ENCODE data around the gene RAPGEF3. TPM values are rescaled to one million over a fixed set of nuclear protein-coding genes. Genes with fewer than 3 reads are reported as not detected.

RAPGEF3 gene
- total and polyA plus RNA-seq, 3 donors from 2014 or later = 13.9 to 30.2 (median 24.6) TPM

- Histone ChIP-seq H3K36me3 (ENCODE audit: low read depth, missing control alignments) (no peaks in the 10 kb centered on the region), H3K9me3 (no peaks in the 10 kb centered on the region), H3K4me1 (peaks cover 15% of the 10 kb centered on the region), H3K4me3 (no peak overlapping the region), H3K27ac (no peak overlapping the region), H3K27me3 (no peaks in the 10 kb centered on the region)
- no peak for DNase-seq
- intact Hi-C loops (cut with DNase I; ENCODE audit: low total_unique reads) = no loop called here
- no peak for TF ChIP-seq CTCF (IDR thresholded peaks at IDR 0.05)
- TF ChIP-seq POLR2A (IDR thresholded peaks at IDR 0.05) = no peak
- WGBS, 2 donors = 54 to 76% methylated on average over 15 to 16 of the region's 16 CpGs
These were observed 13.1 kb downstream of the RAPGEF3 start for GRCh38 chr12:47745485-47746041.

- H3K4me1 ChIP-seq = peaks cover 20% of the 10 kb centered on the region
- TF ChIP-seq POLR2A (IDR thresholded peaks at IDR 0.05) (no peak), CTCF (IDR thresholded peaks at IDR 0.05) (no peak)
- DNase-seq = no peak
- H3K4me3 ChIP-seq = no peak overlapping the region
- no peaks in the 10 kb centered on the region for H3K27me3 ChIP-seq
- H3K9me3 ChIP-seq = no peaks in the 10 kb centered on the region
- intact Hi-C loops (cut with DNase I; ENCODE audit: low total_unique reads) = no loop called here
- 74 to 85% methylated on average over 8 of the region's 8 CpGs for WGBS, 2 donors
- no peaks in the 10 kb centered on the region for H3K36me3 ChIP-seq (ENCODE audit: low read depth, missing control alignments)
- no peak overlapping the region for H3K27ac ChIP-seq
These were observed 13.8 kb downstream of the RAPGEF3 start for GRCh38 chr12:47744778-47745436.

GRCh38 chr12:47744005-47744651 is 14.6 kb downstream of the RAPGEF3 start:
- peaks cover 20% of the 10 kb centered on the region for H3K4me1 ChIP-seq
- H3K9me3 ChIP-seq = no peaks in the 10 kb centered on the region
- intact Hi-C loops (cut with DNase I; ENCODE audit: low total_unique reads) = no loop called here
- 79 to 84% methylated on average over 10 of the region's 10 CpGs for WGBS, 2 donors
- no peak overlapping the region for H3K27ac ChIP-seq
- no peak for TF ChIP-seq CTCF (IDR thresholded peaks at IDR 0.05)
- no peak for TF ChIP-seq POLR2A (IDR thresholded peaks at IDR 0.05)
- no peak overlapping the region for H3K4me3 ChIP-seq
- no peaks in the 10 kb centered on the region for H3K36me3 ChIP-seq (ENCODE audit: low read depth, missing control alignments)
- H3K27me3 ChIP-seq = no peaks in the 10 kb centered on the region
- no peak for DNase-seq

GRCh38 chr12:47743311-47743860 is 15.3 kb downstream of the RAPGEF3 start:
- WGBS, 2 donors = 83 to 93% methylated on average over 6 to 9 of the region's 9 CpGs
- Histone ChIP-seq H3K9me3 (no peaks in the 10 kb centered on the region), H3K27me3 (no peaks in the 10 kb centered on the region), H3K4me1 (peaks cover 27% of the 10 kb centered on the region), H3K36me3 (ENCODE audit: low read depth, missing control alignments) (no peaks in the 10 kb centered on the region), H3K4me3 (no peak overlapping the region), H3K27ac (no peak overlapping the region)
- DNase-seq = no peak
- no peak for TF ChIP-seq CTCF (IDR thresholded peaks at IDR 0.05)
- no peak for TF ChIP-seq POLR2A (IDR thresholded peaks at IDR 0.05)
- intact Hi-C loops (cut with DNase I; ENCODE audit: low total_unique reads) = no loop called here
